SK-N-SH treated with all-trans-retinoic acid at 6 μM for 48 hours (cell line): ENCODE measurements around the gene SLC66A3.

Experiments used
- ATAC-seq: fragments of 200-7000 bp; cut with Tn5 transposase; 3 replicates; pipeline ENCODE4 v1.9.1; 2020; ENCODE audit warnings: mild to moderate bottlenecking, moderate library complexity
- BACH2 ChIP-seq: fragments of 250-450 bp; sonication (Bioruptor Pico); IDR thresholded peaks from 2 replicates; pipeline ENCODE4 v1.9.0; 2021; ENCODE audit warnings: mild to moderate bottlenecking, borderline replicate concordance
- CREB5 ChIP-seq: fragments of 250-450 bp; sonication (Bioruptor Pico); IDR thresholded peaks from 2 replicates; pipeline ENCODE4 v1.5.1; 2020; ENCODE audit warnings: low read depth, mild to moderate bottlenecking, moderate library complexity
- CSDC2 ChIP-seq: fragments of 250-450 bp; sonication (Bioruptor Pico); IDR thresholded peaks from 2 replicates; pipeline ENCODE4 v1.5.0; 2020; ENCODE audit warnings: mild to moderate bottlenecking, moderate library complexity
- ESRRG ChIP-seq: fragments of 250-450 bp; sonication (Bioruptor Pico); IDR thresholded peaks from 2 replicates; pipeline ENCODE4 v1.6.1; 2021; ENCODE audit warnings: mild to moderate bottlenecking
- GLIS3 ChIP-seq: fragments of 250-450 bp; sonication (Bioruptor Pico); IDR thresholded peaks from 2 replicates; pipeline ENCODE4 v1.5.0; 2020; ENCODE audit warnings: mild to moderate bottlenecking, moderate library complexity
- ISL1 ChIP-seq: fragments of 250-450 bp; sonication (Bioruptor Pico); IDR thresholded peaks from 2 replicates; pipeline ENCODE4 v2.1.2; 2022; ENCODE audit warnings: mild to moderate bottlenecking, moderate library complexity
- OSR1 ChIP-seq: fragments of 250-450 bp; sonication (Bioruptor Pico); IDR thresholded peaks from 2 replicates; pipeline ENCODE4 v1.8.0; 2022; ENCODE audit warnings: moderate library complexity, mild to moderate bottlenecking, inconsistent platforms
- POU6F1 ChIP-seq: fragments of 250-450 bp; sonication (Bioruptor Pico); IDR thresholded peaks from 2 replicates; pipeline ENCODE4 v1.8.0; 2021; ENCODE audit warnings: low read depth, mild to moderate bottlenecking, moderate library complexity, borderline replicate concordance
- PPARA ChIP-seq: fragments of 250-450 bp; sonication (Bioruptor Pico); IDR thresholded peaks from 2 replicates; pipeline ENCODE4 v1.5.0; 2020; ENCODE audit warnings: mild to moderate bottlenecking, borderline replicate concordance
- RARB ChIP-seq: fragments of 250-450 bp; sonication (Bioruptor Pico); IDR thresholded peaks from 2 replicates; pipeline ENCODE4 v1.8.0; 2021; ENCODE audit warnings: mild to moderate bottlenecking, moderate library complexity
- TCF4 ChIP-seq: fragments of 250-450 bp; sonication (Bioruptor Pico); IDR thresholded peaks from 2 replicates; pipeline ENCODE4 v1.8.0; 2021; ENCODE audit warnings: mild to moderate bottlenecking, moderate library complexity, borderline replicate concordance
- TOX ChIP-seq: fragments of 250-450 bp; sonication (Bioruptor Pico); IDR thresholded peaks from 2 replicates; pipeline ENCODE4 v1.8.0; 2021; ENCODE audit warnings: mild to moderate bottlenecking, moderate library complexity, borderline replicate concordance
- ZC3H10 ChIP-seq: fragments of 250-450 bp; sonication (Bioruptor Pico); IDR thresholded peaks from 2 replicates; pipeline ENCODE4 v1.5.1; 2021; ENCODE audit warnings: mild to moderate bottlenecking, moderate library complexity
- ZFP3 ChIP-seq: fragments of 250-450 bp; sonication (Bioruptor Pico); IDR thresholded peaks from 2 replicates; pipeline ENCODE4 v1.5.0; 2020; ENCODE audit warnings: mild to moderate bottlenecking, moderate library complexity
- ZFP30 ChIP-seq: fragments of 450-650 bp; formaldehyde crosslinking; IDR thresholded peaks from 2 replicates; pipeline ENCODE4 v1.5.0; 2022; ENCODE audit warnings: mild to moderate bottlenecking, moderate library complexity
- ZNF565 ChIP-seq: fragments of 450-650 bp; formaldehyde crosslinking; conservative IDR thresholded peaks from 2 replicates; pipeline ENCODE4 v1.5.0; 2020; ENCODE audit warnings: low read depth, mild to moderate bottlenecking, moderate library complexity
- ZNF70 ChIP-seq: fragments of 450-650 bp; formaldehyde crosslinking; IDR thresholded peaks from 2 replicates; pipeline ENCODE4 v1.5.0; 2020; ENCODE audit warnings: mild to moderate bottlenecking, moderate library complexity
- ZNF8 ChIP-seq: fragments of 450-650 bp; formaldehyde crosslinking; IDR thresholded peaks from 2 replicates; pipeline ENCODE4 v1.5.0; 2020; ENCODE audit warnings: mild to moderate bottlenecking, moderate library complexity
- TF ChIP-seq, protein P1 (sequence below): fragments of 250-450 bp; sonication (Bioruptor Pico); IDR thresholded peaks from 2 replicates; pipeline ENCODE4 v1.5.1; 2021; ENCODE audit warnings: mild to moderate bottlenecking, moderate library complexity
- TF ChIP-seq, protein P2 (sequence below): fragments of 250-450 bp; sonication (Bioruptor Pico); IDR thresholded peaks from 2 replicates; pipeline ENCODE4 v1.8.0; 2020; ENCODE audit warnings: mild to moderate bottlenecking, moderate library complexity, borderline replicate concordance

The SLC66A3 gene

GRCh38 chr2:11166476-11166875 lies 11.2 kb downstream of the SLC66A3 start (continued):
- no peak for TF ChIP-seq TOX
- TF ChIP-seq ZNF8 (CRISPR knock-in tag) = no peak
- no peak for TF ChIP-seq OSR1
- no peak for TF ChIP-seq ZC3H10 (CRISPR knock-in tag)
- TF ChIP-seq, protein P1, sequence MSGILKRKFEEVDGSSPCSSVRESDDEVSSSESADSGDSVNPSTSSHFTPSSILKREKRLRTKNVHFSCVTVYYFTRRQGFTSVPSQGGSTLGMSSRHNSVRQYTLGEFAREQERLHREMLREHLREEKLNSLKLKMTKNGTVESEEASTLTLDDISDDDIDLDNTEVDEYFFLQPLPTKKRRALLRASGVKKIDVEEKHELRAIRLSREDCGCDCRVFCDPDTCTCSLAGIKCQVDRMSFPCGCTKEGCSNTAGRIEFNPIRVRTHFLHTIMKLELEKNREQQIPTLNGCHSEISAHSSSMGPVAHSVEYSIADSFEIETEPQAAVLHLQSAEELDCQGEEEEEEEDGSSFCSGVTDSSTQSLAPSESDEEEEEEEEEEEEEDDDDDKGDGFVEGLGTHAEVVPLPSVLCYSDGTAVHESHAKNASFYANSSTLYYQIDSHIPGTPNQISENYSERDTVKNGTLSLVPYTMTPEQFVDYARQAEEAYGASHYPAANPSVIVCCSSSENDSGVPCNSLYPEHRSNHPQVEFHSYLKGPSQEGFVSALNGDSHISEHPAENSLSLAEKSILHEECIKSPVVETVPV (CRISPR knock-in tag) = no peak
- TF ChIP-seq ESRRG (CRISPR knock-in tag) = no peak
- no peak for TF ChIP-seq ISL1 (CRISPR knock-in tag)
- no peak for TF ChIP-seq RARB (CRISPR knock-in tag)
- no peak for TF ChIP-seq ZFP30 (CRISPR knock-in tag)
- no peak for TF ChIP-seq CSDC2 (CRISPR knock-in tag)
- no peak for TF ChIP-seq ZFP3 (CRISPR knock-in tag)

DNA sequence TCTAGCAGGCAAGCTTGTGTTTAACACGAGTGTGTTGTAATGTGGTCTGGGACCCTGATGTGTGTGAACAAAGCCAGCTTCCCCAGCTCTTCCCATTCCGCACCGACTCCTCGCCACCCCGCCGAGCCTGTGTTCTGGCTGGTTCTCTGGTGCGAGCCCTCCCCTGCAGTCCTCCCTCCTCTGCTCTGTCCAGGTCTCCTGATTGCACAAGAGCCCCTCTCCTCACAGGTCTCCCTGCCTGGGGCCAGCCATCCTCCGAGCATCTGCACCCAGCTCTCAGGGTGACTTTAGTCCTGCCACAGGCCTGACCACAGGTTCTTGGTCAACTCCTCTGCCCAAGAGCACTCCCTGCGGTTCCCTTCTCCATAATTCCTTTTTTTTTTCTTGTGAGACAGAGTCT lies 13.2 kb downstream of the SLC66A3 start:
- peak; percentile 37 for ATAC-seq
- TF ChIP-seq POU6F1 (CRISPR knock-in tag) (no peak), ZNF70 (CRISPR knock-in tag) (no peak), OSR1 (no peak), BACH2 (CRISPR knock-in tag) (no peak), CREB5 (CRISPR knock-in tag) (no peak), PPARA (no peak), CSDC2 (CRISPR knock-in tag) (no peak)
- TF ChIP-seq, protein P2, sequence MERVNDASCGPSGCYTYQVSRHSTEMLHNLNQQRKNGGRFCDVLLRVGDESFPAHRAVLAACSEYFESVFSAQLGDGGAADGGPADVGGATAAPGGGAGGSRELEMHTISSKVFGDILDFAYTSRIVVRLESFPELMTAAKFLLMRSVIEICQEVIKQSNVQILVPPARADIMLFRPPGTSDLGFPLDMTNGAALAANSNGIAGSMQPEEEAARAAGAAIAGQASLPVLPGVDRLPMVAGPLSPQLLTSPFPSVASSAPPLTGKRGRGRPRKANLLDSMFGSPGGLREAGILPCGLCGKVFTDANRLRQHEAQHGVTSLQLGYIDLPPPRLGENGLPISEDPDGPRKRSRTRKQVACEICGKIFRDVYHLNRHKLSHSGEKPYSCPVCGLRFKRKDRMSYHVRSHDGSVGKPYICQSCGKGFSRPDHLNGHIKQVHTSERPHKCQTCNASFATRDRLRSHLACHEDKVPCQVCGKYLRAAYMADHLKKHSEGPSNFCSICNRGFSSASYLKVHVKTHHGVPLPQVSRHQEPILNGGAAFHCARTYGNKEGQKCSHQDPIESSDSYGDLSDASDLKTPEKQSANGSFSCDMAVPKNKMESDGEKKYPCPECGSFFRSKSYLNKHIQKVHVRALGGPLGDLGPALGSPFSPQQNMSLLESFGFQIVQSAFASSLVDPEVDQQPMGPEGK = no peak

GRCh38 chr2:11169333-11169732 lies 14.1 kb downstream of the SLC66A3 start:
- TF ChIP-seq, protein P1 (CRISPR knock-in tag) = no peak
- no peak for TF ChIP-seq ZNF70 (CRISPR knock-in tag)
- TF ChIP-seq PPARA = no peak
- no peak for TF ChIP-seq RARB (CRISPR knock-in tag)
- TF ChIP-seq ZNF565 (CRISPR knock-in tag) = no peak
- TF ChIP-seq GLIS3 (CRISPR knock-in tag) = no peak
- ATAC-seq = peak; percentile 44

DNA sequence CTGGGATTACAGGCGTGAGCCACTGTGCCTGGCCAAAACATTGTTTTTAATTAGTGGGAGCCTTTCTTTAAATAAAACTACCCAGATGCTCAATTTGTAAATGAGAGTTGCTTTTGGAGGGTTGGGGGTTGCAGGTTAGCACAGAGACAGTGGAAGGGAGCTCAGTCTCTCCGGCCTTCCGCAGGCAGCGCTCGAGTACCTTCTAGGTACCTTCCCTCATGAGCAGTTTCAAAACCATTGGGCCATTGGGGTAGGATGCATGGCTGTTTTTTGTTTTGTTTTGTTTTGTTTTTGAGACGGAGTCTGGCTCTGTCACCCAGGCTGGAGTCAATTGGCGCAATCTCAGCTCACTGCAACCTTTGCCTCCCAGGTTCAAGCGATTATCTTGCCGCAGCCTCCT lies 19.0 kb downstream of the SLC66A3 start:
- TF ChIP-seq, protein P1 (CRISPR knock-in tag) = no peak
- TF ChIP-seq PPARA (no peak), CSDC2 (CRISPR knock-in tag) (no peak), TOX (no peak), BACH2 (CRISPR knock-in tag) (no peak), ZNF70 (CRISPR knock-in tag) (no peak), TCF4 (no peak), ZC3H10 (CRISPR knock-in tag) (no peak), ZFP3 (CRISPR knock-in tag) (no peak), OSR1 (no peak)
- no peak for ATAC-seq
